Stimulated activated CD8-positive, alpha-beta memory T cell treated with anti-CD3 and anti-CD28 coated beads, Interleukin-4, amount 100 ng/mL, for 24 hours (primary cell): ENCODE results near the gene RPA3.

Experiments used
- DNase-seq: peaks from one replicate; pipeline ENCODE4 v3.0.0-alpha.2; 2020; ENCODE audit warnings: low read depth

RPA3 gene

GRCh38 chr7:7732621-7733281 is 14.3 kb upstream of the RPA3 start:
- DNase-seq = no peak

- DNase-seq = no peak
Measured at GRCh38 chr7:7731732-7732131, 13.3 kb upstream of the RPA3 start.

- no peak for DNase-seq
Measured at GRCh38 chr7:7720750-7721621, 2.6 kb upstream of the RPA3 start.

GRCh38 chr7:7720193-7720592 is 1.8 kb upstream of the RPA3 start:
- no peak for DNase-seq

GRCh38 chr7:7719236-7719635 is 829 bp upstream of the RPA3 start:
- peak; percentile 4 for DNase-seq

GRCh38 chr7:7713730-7714129 is 4.7 kb downstream of the RPA3 start:
- DNase-seq = no peak

- DNase-seq = no peak
Measured at GRCh38 chr7:7710469-7710868, 7.9 kb downstream of the RPA3 start.

- no peak for DNase-seq
Measured at GRCh38 chr7:7709291-7709690, 9.1 kb downstream of the RPA3 start.

GRCh38 chr7:7707806-7708205 is 10.6 kb downstream of the RPA3 start:
- no peak for DNase-seq

GRCh38 chr7:7707246-7707645 is 11.2 kb downstream of the RPA3 start:
- DNase-seq = no peak

- DNase-seq = no peak
Measured at GRCh38 chr7:7706556-7707172, 11.7 kb downstream of the RPA3 start.

GRCh38 chr7:7706101-7706511 is 12.3 kb downstream of the RPA3 start:
- DNase-seq = no peak

- no peak for DNase-seq
Measured at GRCh38 chr7:7705318-7705717, 13.1 kb downstream of the RPA3 start.

- no peak for DNase-seq
Measured at GRCh38 chr7:7704867-7705266, 13.5 kb downstream of the RPA3 start.

- DNase-seq = no peak
Measured at GRCh38 chr7:7703427-7703826, 15.0 kb downstream of the RPA3 start.

GRCh38 chr7:7702826-7703225 is 15.6 kb downstream of the RPA3 start:
- DNase-seq = no peak

- DNase-seq = no peak
Measured at GRCh38 chr7:7701527-7701926, 16.9 kb downstream of the RPA3 start.

- DNase-seq = no peak
Measured at GRCh38 chr7:7699970-7700369, 18.4 kb downstream of the RPA3 start.

GRCh38 chr7:7699380-7699779 is 19.0 kb downstream of the RPA3 start:
- DNase-seq = no peak

GRCh38 chr7:7698930-7699329 is 19.5 kb downstream of the RPA3 start:
- DNase-seq = no peak

- no peak for DNase-seq
Measured at GRCh38 chr7:7696458-7697119, 21.8 kb downstream of the RPA3 start.

- no peak for DNase-seq
Measured at GRCh38 chr7:7695111-7695817, 23.1 kb downstream of the RPA3 start.
